ENCODE measurements around the gene KLHL15. TPM values are rescaled to one million over a fixed set of nuclear protein-coding genes. Genes with fewer than 3 reads are reported as not detected.

KLHL15 gene
- total and polyA plus RNA-seq, 2 donors (not counting 3 experiments of a cell fraction or from before 2014, with no cell fraction given) = 1.4 to 3.6 TPM

GRCh38 chrX:23953908-23954269 lies 73.1 kb downstream of the KLHL15 start:
- Histone ChIP-seq H3K36me3 (ENCODE audit: control insufficient read depth in 2 of 2, extremely low read depth in 1 of 2, insufficient read depth in 2 of 2, low read length in 2 of 2) (no peaks in the 10 kb centered on the region), H3K27me3 (ENCODE audit: control insufficient read depth in 2 of 2, insufficient read depth in 2 of 2, low read length in 2 of 2) (no peaks in the 10 kb centered on the region), H3K79me2 (ENCODE audit: control insufficient read depth, insufficient read depth, low read length) (no peaks in the 10 kb centered on the region), H3K9ac (replicated peaks; ENCODE audit: extremely low read depth, insufficient read depth, low read length) (no peak overlapping the region), H3K4me2 (ENCODE audit: insufficient read depth, low read length) (no peak overlapping the region), H3K4me3 (replicated peaks in 1 of 3; ENCODE audit: insufficient read depth in 1 of 3, low read depth in 1 of 3, low read length in 3 of 3) (no peak overlapping the region), H3K27ac (ENCODE audit: insufficient read depth, low read depth, low read length) (no peak overlapping the region), H4K20me1 (replicated peaks; ENCODE audit: control insufficient read depth, extremely low read depth, insufficient read depth, low read length) (no peaks in the 10 kb centered on the region), H3K9me3 (replicated peaks; ENCODE audit: control insufficient read depth, insufficient read depth, low read length) (no peaks in the 10 kb centered on the region), H3K4me1 (ENCODE audit: control insufficient read depth, extremely low read depth, insufficient read depth, low read length) (peaks cover 20% of the 10 kb centered on the region), H2AFZ (ENCODE audit: low read depth, low read length) (no peak overlapping the region), H3K9me1 (replicated peaks; ENCODE audit: control insufficient read depth, extremely low read depth, insufficient read depth, low read length) (no peaks in the 10 kb centered on the region)
- FAIRE-seq (no peak), DNase-seq (ENCODE audit: low read depth, low spot score) (no peak)
- TF ChIP-seq JUN (IDR thresholded peaks at IDR 0.05; ENCODE audit: borderline replicate concordance, insufficient read depth, insufficient read length, low read depth) = no peak
- TF ChIP-seq MYC (IDR thresholded peaks at IDR 0.05; ENCODE audit: low read depth, low read length) = no peak
- TF ChIP-seq GATA2 (IDR thresholded peaks at IDR 0.05; ENCODE audit: insufficient read depth, insufficient read length, low read depth, low read length) = no peak
- no peak for TF ChIP-seq EZH2 (IDR thresholded peaks at IDR 0.05; ENCODE audit: borderline replicate concordance, low read depth, low read length, severe bottlenecking)
- TF ChIP-seq, protein P1, sequence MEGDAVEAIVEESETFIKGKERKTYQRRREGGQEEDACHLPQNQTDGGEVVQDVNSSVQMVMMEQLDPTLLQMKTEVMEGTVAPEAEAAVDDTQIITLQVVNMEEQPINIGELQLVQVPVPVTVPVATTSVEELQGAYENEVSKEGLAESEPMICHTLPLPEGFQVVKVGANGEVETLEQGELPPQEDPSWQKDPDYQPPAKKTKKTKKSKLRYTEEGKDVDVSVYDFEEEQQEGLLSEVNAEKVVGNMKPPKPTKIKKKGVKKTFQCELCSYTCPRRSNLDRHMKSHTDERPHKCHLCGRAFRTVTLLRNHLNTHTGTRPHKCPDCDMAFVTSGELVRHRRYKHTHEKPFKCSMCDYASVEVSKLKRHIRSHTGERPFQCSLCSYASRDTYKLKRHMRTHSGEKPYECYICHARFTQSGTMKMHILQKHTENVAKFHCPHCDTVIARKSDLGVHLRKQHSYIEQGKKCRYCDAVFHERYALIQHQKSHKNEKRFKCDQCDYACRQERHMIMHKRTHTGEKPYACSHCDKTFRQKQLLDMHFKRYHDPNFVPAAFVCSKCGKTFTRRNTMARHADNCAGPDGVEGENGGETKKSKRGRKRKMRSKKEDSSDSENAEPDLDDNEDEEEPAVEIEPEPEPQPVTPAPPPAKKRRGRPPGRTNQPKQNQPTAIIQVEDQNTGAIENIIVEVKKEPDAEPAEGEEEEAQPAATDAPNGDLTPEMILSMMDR (IDR thresholded peaks at IDR 0.05; ENCODE audit: extremely low read depth in 1 of 2, insufficient read depth in 1 of 2, low read depth in 1 of 2, low read length in 2 of 2) = no peak
- no peak for TF ChIP-seq POLR2AphosphoS5 (IDR thresholded peaks at IDR 0.05; ENCODE audit: insufficient read depth, low read depth, low read length)
- POLR2A ChIA-PET = no interaction called here
- BruUV-seq (replicated peaks) = no TSS peak
- CTCF ChIA-PET = no interaction called here
- dilution Hi-C loops (cut with MboI; ENCODE audit: extremely low pct_ligation_motif_present, low sequenced_read_pairs) (no loop called here), intact Hi-C loops (cut with micrococcal nuclease) (loop anchor here (2.0 kb wide), 1 partner anchor 71 kb away; no protein-coding TSS in a partner anchor)
